ENCODE results near the gene ALK.

ALK gene

GRCh38 chr2:29489568-29489967, 431.8 kb downstream of the ALK start:
- no peaks in the 10 kb centered on the region for H3K4me1 ChIP-seq (ENCODE audit: control insufficient read depth, insufficient read depth, low read length)
- no peaks in the 10 kb centered on the region for H3K9me3 ChIP-seq (ENCODE audit: control insufficient read depth, insufficient read depth, low read length)
- H3K27me3 ChIP-seq (ENCODE audit: control insufficient read depth, insufficient read depth, low read length): no peaks in the 10 kb centered on the region
- H3K4me3 ChIP-seq (ENCODE audit: low read depth, low read length): no peak overlapping the region
- H3K9ac ChIP-seq (ENCODE audit: low read depth, low read length): no peak overlapping the region
- no peaks in the 10 kb centered on the region for H3K36me3 ChIP-seq (ENCODE audit: control insufficient read depth, insufficient read depth, low read length)

GRCh38 chr2:29487967-29488555, 433.3 kb downstream of the ALK start:
- H3K27me3 ChIP-seq (ENCODE audit: control insufficient read depth, insufficient read depth, low read length): no peaks in the 10 kb centered on the region
- H3K9ac ChIP-seq (ENCODE audit: low read depth, low read length): no peak overlapping the region
- no peaks in the 10 kb centered on the region for H3K36me3 ChIP-seq (ENCODE audit: control insufficient read depth, insufficient read depth, low read length)
- no peaks in the 10 kb centered on the region for H3K9me3 ChIP-seq (ENCODE audit: control insufficient read depth, insufficient read depth, low read length)
- H3K4me1 ChIP-seq (ENCODE audit: control insufficient read depth, insufficient read depth, low read length): no peaks in the 10 kb centered on the region
- H3K4me3 ChIP-seq (ENCODE audit: low read depth, low read length): no peak overlapping the region

GRCh38 chr2:29485631-29486030, 435.8 kb downstream of the ALK start:
- no peaks in the 10 kb centered on the region for H3K36me3 ChIP-seq (ENCODE audit: control insufficient read depth, insufficient read depth, low read length)
- no peaks in the 10 kb centered on the region for H3K9me3 ChIP-seq (ENCODE audit: control insufficient read depth, insufficient read depth, low read length)
- no peak overlapping the region for H3K9ac ChIP-seq (ENCODE audit: low read depth, low read length)
- no peaks in the 10 kb centered on the region for H3K4me1 ChIP-seq (ENCODE audit: control insufficient read depth, insufficient read depth, low read length)
- H3K4me3 ChIP-seq (ENCODE audit: low read depth, low read length): no peak overlapping the region
- H3K27me3 ChIP-seq (ENCODE audit: control insufficient read depth, insufficient read depth, low read length): no peaks in the 10 kb centered on the region

- H3K9ac ChIP-seq (ENCODE audit: low read depth, low read length): no peak overlapping the region
- H3K9me3 ChIP-seq (ENCODE audit: control insufficient read depth, insufficient read depth, low read length): no peaks in the 10 kb centered on the region
- no peaks in the 10 kb centered on the region for H3K27me3 ChIP-seq (ENCODE audit: control insufficient read depth, insufficient read depth, low read length)
- H3K4me3 ChIP-seq (ENCODE audit: low read depth, low read length): no peak overlapping the region
- no peaks in the 10 kb centered on the region for H3K4me1 ChIP-seq (ENCODE audit: control insufficient read depth, insufficient read depth, low read length)
- H3K36me3 ChIP-seq (ENCODE audit: control insufficient read depth, insufficient read depth, low read length): no peaks in the 10 kb centered on the region
Observed at GRCh38 chr2:29485117-29485516, 436.3 kb downstream of the ALK start.

- Histone ChIP-seq H3K4me1 (ENCODE audit: control insufficient read depth, insufficient read depth, low read length) (no peaks in the 10 kb centered on the region), H3K27me3 (ENCODE audit: control insufficient read depth, insufficient read depth, low read length) (no peaks in the 10 kb centered on the region), H3K9ac (ENCODE audit: low read depth, low read length) (no peak overlapping the region), H3K9me3 (ENCODE audit: control insufficient read depth, insufficient read depth, low read length) (no peaks in the 10 kb centered on the region), H3K4me3 (ENCODE audit: low read depth, low read length) (no peak overlapping the region), H3K36me3 (ENCODE audit: control insufficient read depth, insufficient read depth, low read length) (no peaks in the 10 kb centered on the region)
Observed at GRCh38 chr2:29482867-29483266, 438.5 kb downstream of the ALK start.

GRCh38 chr2:29482348-29482747, 439.0 kb downstream of the ALK start:
- H3K36me3 ChIP-seq (ENCODE audit: control insufficient read depth, insufficient read depth, low read length): no peaks in the 10 kb centered on the region
- H3K27me3 ChIP-seq (ENCODE audit: control insufficient read depth, insufficient read depth, low read length): no peaks in the 10 kb centered on the region
- H3K4me1 ChIP-seq (ENCODE audit: control insufficient read depth, insufficient read depth, low read length): no peaks in the 10 kb centered on the region
- H3K4me3 ChIP-seq (ENCODE audit: low read depth, low read length): no peak overlapping the region
- no peaks in the 10 kb centered on the region for H3K9me3 ChIP-seq (ENCODE audit: control insufficient read depth, insufficient read depth, low read length)
- H3K9ac ChIP-seq (ENCODE audit: low read depth, low read length): no peak overlapping the region

- H3K4me1 ChIP-seq (ENCODE audit: control insufficient read depth, insufficient read depth, low read length): no peaks in the 10 kb centered on the region
- H3K9me3 ChIP-seq (ENCODE audit: control insufficient read depth, insufficient read depth, low read length): no peaks in the 10 kb centered on the region
- no peak overlapping the region for H3K4me3 ChIP-seq (ENCODE audit: low read depth, low read length)
- H3K36me3 ChIP-seq (ENCODE audit: control insufficient read depth, insufficient read depth, low read length): no peaks in the 10 kb centered on the region
- no peak overlapping the region for H3K9ac ChIP-seq (ENCODE audit: low read depth, low read length)
- H3K27me3 ChIP-seq (ENCODE audit: control insufficient read depth, insufficient read depth, low read length): no peaks in the 10 kb centered on the region
Observed at GRCh38 chr2:29481313-29481712, 440.1 kb downstream of the ALK start.

GRCh38 chr2:29480426-29480825, 441.0 kb downstream of the ALK start:
- Histone ChIP-seq H3K4me1 (ENCODE audit: control insufficient read depth, insufficient read depth, low read length) (no peaks in the 10 kb centered on the region), H3K36me3 (ENCODE audit: control insufficient read depth, insufficient read depth, low read length) (no peaks in the 10 kb centered on the region), H3K9ac (ENCODE audit: low read depth, low read length) (no peak overlapping the region), H3K4me3 (ENCODE audit: low read depth, low read length) (no peak overlapping the region), H3K9me3 (ENCODE audit: control insufficient read depth, insufficient read depth, low read length) (no peaks in the 10 kb centered on the region), H3K27me3 (ENCODE audit: control insufficient read depth, insufficient read depth, low read length) (no peaks in the 10 kb centered on the region)

GRCh38 chr2:29479401-29479800, 442.0 kb downstream of the ALK start:
- Histone ChIP-seq H3K4me1 (ENCODE audit: control insufficient read depth, insufficient read depth, low read length) (no peaks in the 10 kb centered on the region), H3K27me3 (ENCODE audit: control insufficient read depth, insufficient read depth, low read length) (no peaks in the 10 kb centered on the region), H3K36me3 (ENCODE audit: control insufficient read depth, insufficient read depth, low read length) (no peaks in the 10 kb centered on the region), H3K9me3 (ENCODE audit: control insufficient read depth, insufficient read depth, low read length) (no peaks in the 10 kb centered on the region), H3K9ac (ENCODE audit: low read depth, low read length) (no peak overlapping the region), H3K4me3 (ENCODE audit: low read depth, low read length) (no peak overlapping the region)

- no peaks in the 10 kb centered on the region for H3K27me3 ChIP-seq (ENCODE audit: control insufficient read depth, insufficient read depth, low read length)
- H3K9me3 ChIP-seq (ENCODE audit: control insufficient read depth, insufficient read depth, low read length): no peaks in the 10 kb centered on the region
- no peak overlapping the region for H3K9ac ChIP-seq (ENCODE audit: low read depth, low read length)
- no peaks in the 10 kb centered on the region for H3K36me3 ChIP-seq (ENCODE audit: control insufficient read depth, insufficient read depth, low read length)
- no peaks in the 10 kb centered on the region for H3K4me1 ChIP-seq (ENCODE audit: control insufficient read depth, insufficient read depth, low read length)
- H3K4me3 ChIP-seq (ENCODE audit: low read depth, low read length): no peak overlapping the region
Observed at GRCh38 chr2:29478641-29479040, 442.7 kb downstream of the ALK start.

- Histone ChIP-seq H3K4me1 (ENCODE audit: control insufficient read depth, insufficient read depth, low read length) (no peaks in the 10 kb centered on the region), H3K9ac (ENCODE audit: low read depth, low read length) (no peak overlapping the region), H3K27me3 (ENCODE audit: control insufficient read depth, insufficient read depth, low read length) (no peaks in the 10 kb centered on the region), H3K36me3 (ENCODE audit: control insufficient read depth, insufficient read depth, low read length) (no peaks in the 10 kb centered on the region), H3K4me3 (ENCODE audit: low read depth, low read length) (no peak overlapping the region), H3K9me3 (ENCODE audit: control insufficient read depth, insufficient read depth, low read length) (no peaks in the 10 kb centered on the region)
Observed at GRCh38 chr2:29477186-29477585, 444.2 kb downstream of the ALK start.

- Histone ChIP-seq H3K36me3 (ENCODE audit: control insufficient read depth, insufficient read depth, low read length) (no peaks in the 10 kb centered on the region), H3K27me3 (ENCODE audit: control insufficient read depth, insufficient read depth, low read length) (no peaks in the 10 kb centered on the region), H3K4me3 (ENCODE audit: low read depth, low read length) (no peak overlapping the region), H3K9me3 (ENCODE audit: control insufficient read depth, insufficient read depth, low read length) (no peaks in the 10 kb centered on the region), H3K9ac (ENCODE audit: low read depth, low read length) (no peak overlapping the region), H3K4me1 (ENCODE audit: control insufficient read depth, insufficient read depth, low read length) (no peaks in the 10 kb centered on the region)
Observed at GRCh38 chr2:29475499-29475898, 445.9 kb downstream of the ALK start.

Measured in iPS-15b (cell line).